Measurements from ENCODE around the gene NVL.

NVL gene

DNA sequence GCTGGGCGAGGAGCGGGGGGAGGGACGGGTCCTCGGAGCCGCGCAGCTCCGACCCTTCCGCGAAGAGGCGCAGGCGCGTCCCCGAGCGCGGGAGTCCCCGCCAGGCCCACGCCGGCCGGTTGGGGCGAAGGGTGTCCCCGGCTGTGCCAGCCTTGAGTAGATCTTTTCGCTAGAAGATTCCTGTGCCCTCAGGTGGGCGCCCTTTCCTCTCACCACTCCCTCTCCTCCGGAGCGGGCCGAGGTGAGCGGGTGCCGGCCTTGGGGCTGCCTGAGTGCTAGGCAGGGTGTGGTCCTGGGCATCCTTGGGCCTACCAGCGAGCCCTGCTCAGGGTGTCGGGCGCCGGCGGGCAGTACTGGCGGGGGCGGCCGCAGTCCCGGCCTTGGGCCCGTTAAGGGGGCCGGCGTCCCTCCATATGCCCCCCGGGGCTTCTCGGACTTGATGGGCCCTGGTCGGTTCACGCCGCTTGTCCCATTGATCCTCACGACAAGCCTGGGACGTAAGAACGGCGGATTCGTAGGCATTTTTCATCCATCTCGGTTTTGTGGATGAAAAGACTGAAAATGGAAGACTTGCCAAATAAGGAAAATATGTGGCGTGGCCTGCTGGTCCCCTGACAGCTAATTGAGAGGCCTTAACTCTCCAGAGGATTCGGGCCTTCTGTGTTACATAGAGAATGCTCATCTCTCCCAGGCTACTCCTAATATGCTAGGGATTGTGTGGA is 146.2 kb downstream of the NVL start (continued):
- TF ChIP-seq, protein P1, sequence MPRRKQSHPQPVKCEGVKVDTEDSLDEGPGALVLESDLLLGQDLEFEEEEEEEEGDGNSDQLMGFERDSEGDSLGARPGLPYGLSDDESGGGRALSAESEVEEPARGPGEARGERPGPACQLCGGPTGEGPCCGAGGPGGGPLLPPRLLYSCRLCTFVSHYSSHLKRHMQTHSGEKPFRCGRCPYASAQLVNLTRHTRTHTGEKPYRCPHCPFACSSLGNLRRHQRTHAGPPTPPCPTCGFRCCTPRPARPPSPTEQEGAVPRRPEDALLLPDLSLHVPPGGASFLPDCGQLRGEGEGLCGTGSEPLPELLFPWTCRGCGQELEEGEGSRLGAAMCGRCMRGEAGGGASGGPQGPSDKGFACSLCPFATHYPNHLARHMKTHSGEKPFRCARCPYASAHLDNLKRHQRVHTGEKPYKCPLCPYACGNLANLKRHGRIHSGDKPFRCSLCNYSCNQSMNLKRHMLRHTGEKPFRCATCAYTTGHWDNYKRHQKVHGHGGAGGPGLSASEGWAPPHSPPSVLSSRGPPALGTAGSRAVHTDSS (tag by site-specific recombination; IDR thresholded peaks at IDR 0.05), result 0 out of 2 replicates have a peak, but pooled peaks have one; percentile 14
- TF ChIP-seq ZBTB20 (tag by site-specific recombination; IDR thresholded peaks at IDR 0.05) (peak; percentile 93), HOXD13 (CRISPR knock-in tag; IDR thresholded peaks at IDR 0.05; ENCODE audit: borderline replicate concordance) (no peak), ZNF169 (tag by site-specific recombination; IDR thresholded peaks at IDR 0.05) (no peak), HOXA7 (CRISPR knock-in tag; IDR thresholded peaks at IDR 0.05; ENCODE audit: borderline replicate concordance) (no peak), OVOL3 (tag by site-specific recombination; IDR thresholded peaks at IDR 0.05) (0 out of 2 replicates have a peak, but pooled peaks have one; percentile 22), ZNF324 (tag by site-specific recombination; IDR thresholded peaks at IDR 0.05) (0 out of 2 replicates have a peak, but pooled peaks have one; percentile 46), ZNF776 (tag by site-specific recombination; IDR thresholded peaks at IDR 0.05; ENCODE audit: borderline replicate concordance) (no peak), ZBTB21 (tag by site-specific recombination; IDR thresholded peaks at IDR 0.05) (peak; percentile 39; the same call in 1 of the 2 replicates), ZNF2 (tag by site-specific recombination; IDR thresholded peaks at IDR 0.05) (peak; percentile 11; the same call in 1 of the 2 replicates), ZNF10 (tag by site-specific recombination; IDR thresholded peaks at IDR 0.05) (no peak), ZNF654 (tag by site-specific recombination; IDR thresholded peaks at IDR 0.05; ENCODE audit: low read depth) (no peak), ZNF24 (tag by site-specific recombination; IDR thresholded peaks at IDR 0.05) (0 out of 2 replicates have a peak, but pooled peaks have one; percentile 11), ZNF362 (tag by site-specific recombination; IDR thresholded peaks at IDR 0.05) (no peak), ZNF19 (tag by site-specific recombination; IDR thresholded peaks at IDR 0.05; ENCODE audit: low read depth) (no peak), ZNF692 (tag by site-specific recombination; IDR thresholded peaks at IDR 0.05) (peak; percentile 91), ZBTB7A (tag by site-specific recombination; IDR thresholded peaks at IDR 0.05; ENCODE audit: low read depth) (no peak), ZNF266 (tag by site-specific recombination; IDR thresholded peaks at IDR 0.05; ENCODE audit: low read depth) (no peak), ZFP37 (tag by site-specific recombination; IDR thresholded peaks at IDR 0.05) (peak; percentile 92), ZNF174 (tag by site-specific recombination; IDR thresholded peaks at IDR 0.05) (no peak), ZNF302 (tag by site-specific recombination; IDR thresholded peaks at IDR 0.05; ENCODE audit: low read depth) (no peak), ZNF561 (tag by site-specific recombination; IDR thresholded peaks at IDR 0.05; ENCODE audit: borderline replicate concordance) (peak; percentile 70; the same call in 1 of the 2 replicates), KLF16 (tag by site-specific recombination; IDR thresholded peaks at IDR 0.05) (peak; percentile 81)
- TF ChIP-seq, protein P2, sequence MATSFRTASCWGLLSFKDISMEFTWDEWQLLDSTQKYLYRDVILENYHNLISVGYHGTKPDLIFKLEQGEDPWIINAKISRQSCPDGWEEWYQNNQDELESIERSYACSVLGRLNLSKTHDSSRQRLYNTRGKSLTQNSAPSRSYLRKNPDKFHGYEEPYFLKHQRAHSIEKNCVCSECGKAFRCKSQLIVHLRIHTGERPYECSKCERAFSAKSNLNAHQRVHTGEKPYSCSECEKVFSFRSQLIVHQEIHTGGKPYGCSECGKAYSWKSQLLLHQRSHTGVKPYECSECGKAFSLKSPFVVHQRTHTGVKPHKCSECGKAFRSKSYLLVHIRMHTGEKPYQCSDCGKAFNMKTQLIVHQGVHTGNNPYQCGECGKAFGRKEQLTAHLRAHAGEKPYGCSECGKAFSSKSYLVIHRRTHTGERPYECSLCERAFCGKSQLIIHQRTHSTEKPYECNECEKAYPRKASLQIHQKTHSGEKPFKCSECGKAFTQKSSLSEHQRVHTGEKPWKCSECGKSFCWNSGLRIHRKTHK (tag by site-specific recombination; IDR thresholded peaks at IDR 0.05), result no peak
- TF ChIP-seq, protein P3, sequence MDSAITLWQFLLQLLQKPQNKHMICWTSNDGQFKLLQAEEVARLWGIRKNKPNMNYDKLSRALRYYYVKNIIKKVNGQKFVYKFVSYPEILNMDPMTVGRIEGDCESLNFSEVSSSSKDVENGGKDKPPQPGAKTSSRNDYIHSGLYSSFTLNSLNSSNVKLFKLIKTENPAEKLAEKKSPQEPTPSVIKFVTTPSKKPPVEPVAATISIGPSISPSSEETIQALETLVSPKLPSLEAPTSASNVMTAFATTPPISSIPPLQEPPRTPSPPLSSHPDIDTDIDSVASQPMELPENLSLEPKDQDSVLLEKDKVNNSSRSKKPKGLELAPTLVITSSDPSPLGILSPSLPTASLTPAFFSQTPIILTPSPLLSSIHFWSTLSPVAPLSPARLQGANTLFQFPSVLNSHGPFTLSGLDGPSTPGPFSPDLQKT (IDR thresholded peaks at IDR 0.05; ENCODE audit: borderline replicate concordance, low read depth, low read length), result no peak
- TF ChIP-seq, protein P4, sequence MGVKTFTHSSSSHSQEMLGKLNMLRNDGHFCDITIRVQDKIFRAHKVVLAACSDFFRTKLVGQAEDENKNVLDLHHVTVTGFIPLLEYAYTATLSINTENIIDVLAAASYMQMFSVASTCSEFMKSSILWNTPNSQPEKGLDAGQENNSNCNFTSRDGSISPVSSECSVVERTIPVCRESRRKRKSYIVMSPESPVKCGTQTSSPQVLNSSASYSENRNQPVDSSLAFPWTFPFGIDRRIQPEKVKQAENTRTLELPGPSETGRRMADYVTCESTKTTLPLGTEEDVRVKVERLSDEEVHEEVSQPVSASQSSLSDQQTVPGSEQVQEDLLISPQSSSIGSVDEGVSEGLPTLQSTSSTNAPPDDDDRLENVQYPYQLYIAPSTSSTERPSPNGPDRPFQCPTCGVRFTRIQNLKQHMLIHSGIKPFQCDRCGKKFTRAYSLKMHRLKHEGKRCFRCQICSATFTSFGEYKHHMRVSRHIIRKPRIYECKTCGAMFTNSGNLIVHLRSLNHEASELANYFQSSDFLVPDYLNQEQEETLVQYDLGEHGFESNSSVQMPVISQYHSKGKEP (tag by site-specific recombination; IDR thresholded peaks at IDR 0.05), result no peak
- TF ChIP-seq, protein P5, sequence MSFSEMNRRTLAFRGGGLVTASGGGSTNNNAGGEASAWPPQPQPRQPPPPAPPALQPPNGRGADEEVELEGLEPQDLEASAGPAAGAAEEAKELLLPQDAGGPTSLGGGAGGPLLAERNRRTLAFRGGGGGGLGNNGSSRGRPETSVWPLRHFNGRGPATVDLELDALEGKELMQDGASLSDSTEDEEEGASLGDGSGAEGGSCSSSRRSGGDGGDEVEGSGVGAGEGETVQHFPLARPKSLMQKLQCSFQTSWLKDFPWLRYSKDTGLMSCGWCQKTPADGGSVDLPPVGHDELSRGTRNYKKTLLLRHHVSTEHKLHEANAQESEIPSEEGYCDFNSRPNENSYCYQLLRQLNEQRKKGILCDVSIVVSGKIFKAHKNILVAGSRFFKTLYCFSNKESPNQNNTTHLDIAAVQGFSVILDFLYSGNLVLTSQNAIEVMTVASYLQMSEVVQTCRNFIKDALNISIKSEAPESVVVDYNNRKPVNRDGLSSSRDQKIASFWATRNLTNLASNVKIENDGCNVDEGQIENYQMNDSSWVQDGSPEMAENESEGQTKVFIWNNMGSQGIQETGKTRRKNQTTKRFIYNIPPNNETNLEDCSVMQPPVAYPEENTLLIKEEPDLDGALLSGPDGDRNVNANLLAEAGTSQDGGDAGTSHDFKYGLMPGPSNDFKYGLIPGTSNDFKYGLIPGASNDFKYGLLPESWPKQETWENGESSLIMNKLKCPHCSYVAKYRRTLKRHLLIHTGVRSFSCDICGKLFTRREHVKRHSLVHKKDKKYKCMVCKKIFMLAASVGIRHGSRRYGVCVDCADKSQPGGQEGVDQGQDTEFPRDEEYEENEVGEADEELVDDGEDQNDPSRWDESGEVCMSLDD (tag by site-specific recombination; IDR thresholded peaks at IDR 0.05), result peak; percentile 57; the same call in 1 of the 2 replicates

All from HEK293 (cell line).